ENCODE data around the gene MAN2B2. TPM values are rescaled to one million over a fixed set of nuclear protein-coding genes. Genes with fewer than 3 reads are reported as not detected.

Gene MAN2B2
- total and polyA plus RNA-seq, 2 of the 8 experiments (the other 6 are each of a cell fraction or from before 2014, with no cell fraction given): 3.3 to 4.0 TPM

GRCh38 chr4:6566391-6567190 is 8.4 kb upstream of the MAN2B2 start:
- Histone ChIP-seq H2BK15ac (ENCODE audit: low read length) (no peak overlapping the region), H3K9ac (replicated peaks in 1 of 4; ENCODE audit: extremely low read depth in 1 of 4, low read depth in 3 of 4, low read length in 3 of 4) (no peak overlapping the region), H3K9me3 (ENCODE audit: insufficient read depth in 2 of 2, low read depth in 1 of 2, low read length in 1 of 2) (no peaks in the 10 kb centered on the region), H3K36me3 (ENCODE audit: control insufficient read depth in 2 of 4, insufficient read depth in 4 of 4, low read length in 3 of 4) (no peaks in the 10 kb centered on the region), H2BK5ac (ENCODE audit: low read depth, low read length) (no peak overlapping the region), H4K20me1 (replicated peaks in 1 of 2; ENCODE audit: control insufficient read depth in 1 of 2, insufficient read depth in 2 of 2, low read length in 2 of 2) (peaks cover 0 to 8% of the 10 kb centered on the region in 2 experiments), H2AK5ac (ENCODE audit: low read depth, low read length) (no peak overlapping the region), H3K27me3 (replicated peaks in 1 of 4; ENCODE audit: control insufficient read depth in 3 of 4, extremely low read depth in 1 of 4, insufficient read depth in 3 of 4, low read length in 3 of 4) (peaks cover 37 to 51% (median 46%) of the 10 kb centered on the region in 4 experiments), H3K27ac (ENCODE audit: low read depth, low read length) (no peak overlapping the region), H3K23ac (ENCODE audit: insufficient read length) (no peak overlapping the region), H2AFZ (ENCODE audit: low read length) (no peak overlapping the region), H3K56ac (replicated peaks; ENCODE audit: insufficient read length, low read depth, low read length) (no peak overlapping the region), H4K8ac (ENCODE audit: extremely low read depth, insufficient read depth, low read length) (no peak overlapping the region), H4K91ac (replicated peaks; ENCODE audit: insufficient read length, low read length) (no peak overlapping the region), H3K79me2 (ENCODE audit: control insufficient read depth in 1 of 2, insufficient read depth in 2 of 2, low read length in 2 of 2) (no peaks in the 10 kb centered on the region), H3K4ac (replicated peaks; ENCODE audit: insufficient read length, low read depth, low read length) (no peak overlapping the region), H3K23me2 (ENCODE audit: low read depth, low read length) (peaks cover 5% of the 10 kb centered on the region; the same call in 1 of the 2 replicates), H3K4me1 (replicated peaks in 1 of 4; ENCODE audit: control insufficient read depth in 3 of 4, insufficient read depth in 4 of 4, low read length in 3 of 4) (peaks cover 0 to 7% (median 2%) of the 10 kb centered on the region in 4 experiments; a peak in 3 of 7 replicates), H3K4me3 (ENCODE audit: extremely low read depth in 1 of 4, insufficient read depth in 2 of 4, low read depth in 3 of 4, low read length in 4 of 4) (no peak overlapping the region), H2BK120ac (replicated peaks; ENCODE audit: low read depth, low read length) (no peak overlapping the region), H3K14ac (ENCODE audit: insufficient read length) (no peak overlapping the region), H3K18ac (ENCODE audit: extremely low read depth, low read length) (no peak overlapping the region), H2BK12ac (ENCODE audit: low read depth, low read length) (no peak overlapping the region), H4K5ac (ENCODE audit: insufficient read length, low read depth, low read length) (no peak overlapping the region), H3K4me2 (ENCODE audit: insufficient read depth in 1 of 2, low read depth in 2 of 2, low read length in 2 of 2) (no peak overlapping the region), H3K79me1 (ENCODE audit: low read depth, low read length) (no peaks in the 10 kb centered on the region), H2BK20ac (ENCODE audit: low read length) (no peak overlapping the region)
- CTCF ChIA-PET (ENCODE audit: partially characterized antibody): interaction anchor here (1.2 kb wide), 1 partner anchor 135 kb away, joined by 3 read pairs; no protein-coding TSS in a partner anchor
- POLR2A ChIA-PET (ENCODE audit: partially characterized antibody): interaction anchor here (1.2 kb wide), 1 partner anchor 74 kb away, joined by 5 read pairs; the partner anchor contains the start of gene MRFAP1
- 82% methylated on average over 13 of the region's 13 CpGs; no CpG with 5 or more reads in 1 of the 2 experiments for WGBS, 2 experiments (ENCODE audit: extremely low coverage in 1 of 2, insufficient coverage in 1 of 2, insufficient read length in 1 of 2, insufficient replicate concordance in 2 of 2, low coverage in 1 of 2, low lambda C conversion rate in 2 of 2, missing lambda C conversion rate in 1 of 2)
- DNase-seq (ENCODE audit: low read depth in 1 of 2, low spot score in 2 of 2) (no peak), FAIRE-seq (no peak)
- TF ChIP-seq RBBP5 (IDR thresholded peaks at IDR 0.05; ENCODE audit: borderline replicate concordance, low read depth, low read length): no peak
- TF ChIP-seq TAF1 (IDR thresholded peaks at IDR 0.05; ENCODE audit: low read depth, low read length): no peak
- no peak for TF ChIP-seq USF2 (IDR thresholded peaks at IDR 0.05; ENCODE audit: low read length)
- no peak for TF ChIP-seq RAD21 (IDR thresholded peaks at IDR 0.05 in 1 of 2, conservative IDR thresholded peaks at IDR 0.05 in 1 of 2; ENCODE audit: low read depth in 2 of 2, low read length in 2 of 2)
- TF ChIP-seq PHF8 (conservative IDR thresholded peaks at IDR 0.05; ENCODE audit: low read depth, low read length): no peak
- TF ChIP-seq FOSL1 (IDR thresholded peaks at IDR 0.05; ENCODE audit: insufficient read depth, low read depth, low read length): no peak
- no peak for TF ChIP-seq ATF2 (IDR thresholded peaks at IDR 0.05; ENCODE audit: low read length)
- no peak for TF ChIP-seq TBP (IDR thresholded peaks at IDR 0.05; ENCODE audit: low read depth, low read length)

Data from H1 (cell line).